Neural progenitor cell (in vitro differentiated cells): ENCODE results near the gene PPM1H. TPM values are rescaled to one million over a fixed set of nuclear protein-coding genes. Genes with fewer than 3 reads are reported as not detected.

Source experiments
- DNase-seq: peaks from one replicate; pipeline ENCODE4 v3.0.0-alpha.2; 2016; ENCODE audit warnings: low spot score
- H2AFZ ChIP-seq: fragments of 200-600 bp; sonication (generic); replicated peaks from 2 replicates; pipeline ENCODE4 v1.6.1; 2016; ENCODE audit warnings: antibody characterized with exemption
- H3F3A ChIP-seq: fragments of 200-600 bp; sonication (generic); 2 replicates; pipeline ENCODE4 v1.6.1; 2016; ENCODE audit warnings: antibody characterized with exemption, low read depth
- H3K27ac ChIP-seq: fragments of 200-600 bp; sonication (generic); 2 replicates; pipeline ENCODE4 v1.5.1; 2016; ENCODE audit warnings: mild to moderate bottlenecking
- H3K27me3 ChIP-seq: fragments of 200-600 bp; sonication (generic); 2 replicates; pipeline ENCODE4 v1.6.1; 2016; ENCODE audit warnings: mild to moderate bottlenecking, moderate library complexity
- H3K36me3 ChIP-seq: fragments of 200-600 bp; sonication (generic); 2 replicates; pipeline ENCODE4 v1.5.1; 2016
- H3K4me1 ChIP-seq: fragments of 200-600 bp; sonication (generic); 2 replicates; pipeline ENCODE4 v1.6.1; 2016; ENCODE audit warnings: mixed run types
- H3K4me2 ChIP-seq: fragments of 200-600 bp; sonication (generic); 2 replicates; pipeline ENCODE4 v1.6.1; 2016
- H3K4me3 ChIP-seq: fragments of 200-600 bp; sonication (generic); 2 replicates; pipeline ENCODE4 v1.5.1; 2016
- H3K79me2 ChIP-seq: fragments of 200-600 bp; sonication (generic); 2 replicates; pipeline ENCODE4 v1.6.1; 2016; ENCODE audit warnings: low read depth
- H3K9ac ChIP-seq: fragments of 200-600 bp; sonication (generic); 2 replicates; pipeline ENCODE4 v1.6.1; 2016
- H3K9me3 ChIP-seq: fragments of 200-600 bp; sonication (generic); 2 replicates; pipeline ENCODE4 v1.5.1; 2016; ENCODE audit warnings: low read depth
- H4K20me1 ChIP-seq: fragments of 200-600 bp; sonication (generic); 2 replicates; pipeline ENCODE4 v1.6.1; 2016; ENCODE audit warnings: low read depth
- H3K27ac Mint-ChIP-seq: 3 replicates; pipeline ENCODE4 v1.8.0; 2021; ENCODE audit warnings: mixed read lengths
- H3K27me3 Mint-ChIP-seq: 2 replicates; pipeline ENCODE4 v1.8.0; 2022; ENCODE audit warnings: low read depth, mild to moderate bottlenecking, inconsistent platforms, moderate library complexity, mixed read lengths; ENCODE audit not compliant: insufficient read depth
- H3K36me3 Mint-ChIP-seq: 3 replicates; pipeline ENCODE4 v1.8.0; 2021; ENCODE audit warnings: mixed read lengths
- H3K4me1 Mint-ChIP-seq: 3 replicates; pipeline ENCODE4 v1.8.0; 2021; ENCODE audit warnings: mixed read lengths
- H3K4me3 Mint-ChIP-seq: 3 replicates; pipeline ENCODE4 v1.8.0; 2021; ENCODE audit warnings: mild to moderate bottlenecking, moderate library complexity, mixed read lengths
- H3K9me3 Mint-ChIP-seq: 3 replicates; pipeline ENCODE4 v1.8.0; 2020; ENCODE audit warnings: mixed read lengths
- CTCF ChIP-seq: fragments of 200-600 bp; sonication (generic); IDR thresholded peaks from 2 replicates; pipeline ENCODE4 v1.5.1; 2017; ENCODE audit warnings: antibody characterized with exemption, mild to moderate bottlenecking
- EZH2 ChIP-seq: fragments of 200-600 bp; sonication (generic); IDR thresholded peaks from 2 replicates; pipeline ENCODE4 v1.6.1; 2017; ENCODE audit warnings: antibody characterized with exemption, mild to moderate bottlenecking, moderate library complexity
- EZH2phosphoT487 ChIP-seq: fragments of 200-600 bp; sonication (generic); IDR thresholded peaks from 2 replicates; pipeline ENCODE4 v1.6.1; 2017; ENCODE audit warnings: antibody characterized with exemption
- total RNA-seq: library from RNA; depleted of rRNA; stranded (reverse); fragments of >200 nt; gene quantifications from 2 replicates; pipeline ENCODE4 v1.2.3, GENCODE V29; 2015; ENCODE audit warnings: low replicate concordance

Gene PPM1H
- total RNA-seq, 1 donor from 2014 or later = 4.6 TPM

GRCh38 chr12:62793256-62794217, 141.4 kb downstream of the PPM1H start:
- Histone ChIP-seq H3K4me1 (peaks cover 16% of the 10 kb centered on the region), H3K4me2 (no peak overlapping the region), H3K9ac (no peak overlapping the region), H3K36me3 (no peaks in the 10 kb centered on the region), H3F3A (peaks cover 3% of the 10 kb centered on the region), H2AFZ (no peak overlapping the region), H4K20me1 (no peaks in the 10 kb centered on the region), H3K79me2 (no peaks in the 10 kb centered on the region), H3K27ac (no peak overlapping the region), H3K27me3 (no peaks in the 10 kb centered on the region), H3K9me3 (no peaks in the 10 kb centered on the region), H3K4me3 (no peak overlapping the region)
- Mint-ChIP-seq H3K27ac (peak overlapping the region; percentile 78), H3K9me3 (peaks cover 3% of the 10 kb centered on the region), H3K27me3 (peaks cover 2% of the 10 kb centered on the region), H3K36me3 (peaks cover 3% of the 10 kb centered on the region), H3K4me3 (no peak overlapping the region), H3K4me1 (peaks cover 40% of the 10 kb centered on the region)
- TF ChIP-seq CTCF (peak; percentile 96), EZH2 (no peak)
- peak; percentile 82 for DNase-seq

- Histone ChIP-seq H3K36me3 (no peaks in the 10 kb centered on the region), H3K27ac (no peak overlapping the region), H4K20me1 (no peaks in the 10 kb centered on the region), H3K9me3 (no peaks in the 10 kb centered on the region), H3K9ac (no peak overlapping the region), H3F3A (peaks cover 3% of the 10 kb centered on the region), H3K27me3 (no peaks in the 10 kb centered on the region), H2AFZ (no peak overlapping the region), H3K4me3 (no peak overlapping the region), H3K79me2 (no peaks in the 10 kb centered on the region), H3K4me2 (no peak overlapping the region), H3K4me1 (peaks cover 16% of the 10 kb centered on the region)
- peaks cover 2% of the 10 kb centered on the region for H3K27me3 Mint-ChIP-seq
- H3K36me3 Mint-ChIP-seq = peaks cover 3% of the 10 kb centered on the region
- H3K4me1 Mint-ChIP-seq = peaks cover 44% of the 10 kb centered on the region
- peaks cover 3% of the 10 kb centered on the region for H3K9me3 Mint-ChIP-seq
- H3K27ac Mint-ChIP-seq = no peak overlapping the region
- no peak overlapping the region for H3K4me3 Mint-ChIP-seq
- TF ChIP-seq CTCF = no peak
- no peak for TF ChIP-seq EZH2phosphoT487
- no peak for TF ChIP-seq EZH2
- DNase-seq = no peak
Measured at GRCh38 chr12:62792236-62792870, 142.6 kb downstream of the PPM1H start.

DNA sequence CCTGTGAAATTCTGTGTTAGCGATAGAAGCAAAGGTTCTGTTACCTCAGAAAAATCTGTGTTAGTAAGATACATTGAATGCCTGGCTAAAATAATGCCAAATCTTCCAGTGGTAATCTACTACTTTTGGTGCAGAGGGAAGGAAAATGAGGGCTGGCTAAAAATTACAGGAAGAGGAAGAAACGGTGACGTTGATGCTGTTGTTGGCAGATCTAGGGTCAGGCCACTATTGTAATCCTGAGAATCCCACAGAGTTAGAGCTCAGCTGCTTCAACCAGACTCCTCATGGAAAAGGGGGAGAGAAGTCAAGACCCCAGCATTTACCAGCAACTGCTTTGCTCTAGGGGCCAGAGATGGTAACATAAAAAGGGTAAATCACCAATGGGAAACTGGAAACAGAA, 145.1 kb downstream of the PPM1H start:
- peaks cover 3% of the 10 kb centered on the region for H3K27me3 Mint-ChIP-seq
- Histone ChIP-seq H4K20me1 (no peaks in the 10 kb centered on the region), H3K36me3 (no peaks in the 10 kb centered on the region), H3K4me1 (peaks cover 11% of the 10 kb centered on the region), H3K9me3 (no peaks in the 10 kb centered on the region), H3F3A (peaks cover 3% of the 10 kb centered on the region), H3K27ac (no peak overlapping the region), H3K4me3 (no peak overlapping the region), H3K27me3 (no peaks in the 10 kb centered on the region), H2AFZ (no peak overlapping the region), H3K79me2 (no peaks in the 10 kb centered on the region), H3K9ac (no peak overlapping the region), H3K4me2 (no peak overlapping the region)
- H3K9me3 Mint-ChIP-seq = peaks cover 7% of the 10 kb centered on the region
- DNase-seq = no peak
- no peak for TF ChIP-seq EZH2phosphoT487
- peaks cover 48% of the 10 kb centered on the region for H3K4me1 Mint-ChIP-seq
- no peak overlapping the region for H3K27ac Mint-ChIP-seq
- H3K4me3 Mint-ChIP-seq = no peak overlapping the region
- peaks cover 3% of the 10 kb centered on the region for H3K36me3 Mint-ChIP-seq
